HG03571 (cell line): ENCODE measurements around the gene PDILT.
"Not testable (repeated sequence)": the region's sequence is repeated elsewhere in the genome, so short reads cannot be mapped to it uniquely, and the experiment has no call there.

Experiments used
- ATAC-seq: cut with Tn5 transposase; IDR thresholded peaks from one replicate; pipeline ENCODE4 v1.9.1; 2021; ENCODE audit not compliant: unreplicated experiment

Gene PDILT

DNA sequence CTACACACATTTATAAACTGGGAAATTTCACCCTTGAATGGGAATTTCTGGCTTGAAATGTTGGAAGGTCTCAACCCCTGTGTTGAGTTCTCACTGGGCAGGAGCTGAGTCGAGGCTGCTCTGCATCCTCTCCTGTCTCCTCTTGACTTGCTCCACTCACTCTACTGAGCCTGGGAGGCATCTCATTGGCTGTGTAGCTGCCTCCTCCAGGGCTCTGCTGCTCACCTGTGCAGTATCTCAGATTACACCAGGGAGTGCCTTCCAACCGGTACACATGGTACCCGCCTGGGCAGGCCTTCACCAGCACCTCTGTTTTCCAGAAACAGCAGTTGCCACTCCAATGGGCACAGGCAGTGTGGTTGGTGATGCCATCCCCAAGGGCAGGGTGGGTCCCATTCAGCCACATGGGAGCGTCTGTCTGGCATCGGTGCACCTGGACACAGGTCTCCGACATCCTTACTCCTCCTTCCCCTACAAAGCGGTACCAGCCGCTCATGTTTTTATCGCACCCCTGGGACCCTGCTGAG lies 80.9 kb downstream of the PDILT start:
- ATAC-seq, result no peak

DNA sequence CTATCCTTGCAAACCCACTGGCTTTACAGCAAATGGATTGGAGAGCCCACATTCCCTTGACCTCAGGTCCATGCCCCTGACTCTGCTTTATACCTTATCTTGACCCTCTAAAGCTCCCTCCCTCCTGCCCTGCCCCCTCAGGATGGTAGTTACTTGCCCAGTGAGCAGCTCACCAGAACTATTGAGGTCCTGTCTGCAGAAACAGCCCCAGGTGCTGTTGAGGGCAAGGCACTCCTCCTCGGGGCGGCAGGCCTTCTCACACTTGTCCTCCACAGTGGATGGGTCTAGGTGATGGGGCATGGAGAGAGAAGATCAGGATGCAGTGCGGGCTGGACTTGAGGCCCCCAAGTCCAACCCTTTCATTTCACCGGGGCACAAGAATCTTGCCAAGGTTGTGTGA lies 81.8 kb downstream of the PDILT start:
- no peak for ATAC-seq

DNA sequence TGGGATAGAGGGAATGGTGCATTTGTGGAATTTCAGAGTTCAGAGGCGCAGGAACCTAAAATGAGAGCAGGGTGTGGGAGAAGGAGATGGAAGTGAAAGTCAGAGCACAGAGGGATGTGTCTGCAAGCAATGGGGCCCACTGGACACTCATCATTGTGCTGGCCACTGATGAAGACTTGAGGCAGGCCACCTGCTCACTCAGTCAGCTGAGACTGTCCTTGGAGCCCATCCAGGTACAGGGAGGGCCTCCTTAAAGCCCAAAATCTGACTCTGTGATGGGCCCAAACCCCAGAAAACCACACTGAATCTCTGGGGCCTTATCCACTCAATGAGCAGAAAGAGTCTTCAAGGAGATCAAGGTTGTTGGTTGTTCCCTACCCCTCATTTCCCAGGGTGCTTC lies 82.9 kb downstream of the PDILT start:
- ATAC-seq, result no peak

DNA sequence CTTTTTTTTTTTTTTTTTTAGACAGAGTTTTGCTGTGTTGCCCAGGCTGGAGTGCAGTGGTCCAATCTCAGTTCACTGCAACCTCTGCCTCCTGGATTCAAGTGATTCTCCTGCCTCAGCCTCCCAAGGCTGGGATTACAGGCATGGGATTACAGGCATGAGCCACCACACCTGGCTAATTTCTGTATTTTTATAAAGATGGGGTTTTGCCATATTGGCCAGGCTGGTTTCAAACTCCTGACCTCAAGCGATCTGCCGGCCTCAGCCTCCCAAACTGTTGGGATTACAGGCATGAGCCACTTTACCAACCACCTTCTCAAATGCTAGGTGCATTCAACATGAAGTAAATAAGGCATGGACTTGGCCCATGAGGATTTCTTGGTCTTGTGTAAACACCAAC lies 83.5 kb downstream of the PDILT start:
- ATAC-seq, result not testable (repeated sequence)

DNA sequence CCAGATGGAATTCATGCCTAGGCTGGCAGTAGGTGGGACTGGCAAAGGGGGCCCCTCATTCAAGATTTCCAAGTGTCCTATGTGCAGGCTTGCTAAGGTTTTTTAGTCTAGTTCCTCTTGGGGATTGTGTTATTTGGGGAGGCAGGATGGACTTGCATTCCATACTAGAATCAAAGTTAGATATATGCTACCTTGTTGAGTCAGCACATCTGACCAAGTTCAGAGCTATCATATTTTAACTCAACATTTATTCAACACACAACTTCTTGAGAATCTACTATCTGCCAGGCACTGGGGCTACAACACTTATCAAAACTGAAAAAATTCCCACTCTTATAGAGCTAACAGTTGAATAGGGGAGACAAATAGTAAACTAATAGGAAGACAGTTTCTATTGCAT lies 83.9 kb downstream of the PDILT start:
- ATAC-seq, result no peak

DNA sequence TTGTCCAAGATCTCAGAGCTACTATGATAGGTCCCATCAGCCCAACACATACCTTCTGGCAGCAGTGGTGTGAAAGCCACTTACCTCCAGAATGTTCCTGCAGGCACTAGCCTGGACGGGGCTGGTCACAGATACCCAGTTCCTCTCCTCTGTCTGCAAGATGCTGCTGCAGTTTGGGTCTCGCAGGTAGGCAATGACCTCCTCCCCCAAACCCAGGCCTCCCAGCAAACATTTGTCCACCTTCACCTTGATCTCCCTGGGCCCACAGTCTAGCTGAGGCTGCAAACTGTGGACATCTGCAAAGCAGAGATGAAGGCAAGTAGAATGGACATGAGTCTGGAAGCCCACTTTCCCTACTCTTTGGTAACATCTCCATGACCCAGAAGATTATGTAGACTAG lies 84.4 kb downstream of the PDILT start:
- no peak for ATAC-seq

DNA sequence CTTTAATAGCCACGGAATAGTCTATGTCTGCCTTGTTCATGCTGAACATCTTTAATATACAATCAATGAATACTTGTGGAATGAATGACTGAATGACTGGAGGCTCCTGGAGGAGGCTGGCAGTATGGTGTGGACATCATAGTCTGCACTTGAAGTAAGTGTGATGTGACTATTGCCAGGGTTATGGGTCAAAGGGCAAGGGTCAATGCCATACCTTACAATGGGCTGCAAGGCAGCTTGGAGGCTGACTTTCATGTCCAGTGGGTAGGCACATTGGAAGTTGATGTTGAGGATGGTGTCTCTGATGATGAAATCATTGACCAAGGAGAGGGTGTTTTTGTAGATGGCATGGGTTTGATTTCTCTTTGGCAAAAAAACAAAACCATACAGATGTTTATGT lies 85.1 kb downstream of the PDILT start:
- no peak for ATAC-seq

DNA sequence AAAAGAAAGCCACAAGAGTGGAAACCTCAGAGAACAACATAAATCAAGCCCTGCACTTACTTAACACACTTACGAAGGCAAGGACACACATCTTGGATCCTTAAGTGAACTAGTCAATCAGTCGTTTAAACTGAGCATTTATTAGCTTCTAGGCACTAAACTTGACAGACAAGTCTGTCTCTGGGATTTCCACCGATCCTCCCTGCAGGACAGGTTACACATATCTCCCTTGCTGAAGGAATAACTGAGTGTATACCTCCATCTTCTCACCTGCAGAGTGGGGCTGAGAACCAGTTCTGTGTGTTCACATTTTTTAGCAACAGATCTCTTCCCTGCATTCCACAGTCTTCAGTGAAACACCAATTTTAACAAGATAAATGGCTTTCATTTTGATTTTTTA lies 86.1 kb downstream of the PDILT start:
- ATAC-seq, result no peak

DNA sequence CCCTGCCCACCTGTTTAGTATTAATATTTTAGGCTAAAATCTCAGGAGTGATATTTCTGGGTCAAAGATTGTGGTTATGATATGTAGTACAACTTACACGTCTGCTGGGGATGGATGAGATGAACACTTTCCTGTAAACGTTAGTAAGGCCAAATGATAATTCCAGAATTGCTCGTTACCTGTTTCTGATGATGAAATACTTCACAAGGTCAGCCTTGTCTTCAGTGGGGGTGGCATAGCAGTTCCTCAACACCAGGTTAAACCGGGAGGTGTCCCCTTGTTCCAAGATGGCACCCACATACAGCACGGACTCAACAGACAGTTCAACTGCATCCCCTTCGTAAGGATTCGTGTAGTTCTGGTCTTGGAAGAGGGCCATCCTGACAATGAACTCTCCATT lies 86.5 kb downstream of the PDILT start:
- no peak for ATAC-seq

DNA sequence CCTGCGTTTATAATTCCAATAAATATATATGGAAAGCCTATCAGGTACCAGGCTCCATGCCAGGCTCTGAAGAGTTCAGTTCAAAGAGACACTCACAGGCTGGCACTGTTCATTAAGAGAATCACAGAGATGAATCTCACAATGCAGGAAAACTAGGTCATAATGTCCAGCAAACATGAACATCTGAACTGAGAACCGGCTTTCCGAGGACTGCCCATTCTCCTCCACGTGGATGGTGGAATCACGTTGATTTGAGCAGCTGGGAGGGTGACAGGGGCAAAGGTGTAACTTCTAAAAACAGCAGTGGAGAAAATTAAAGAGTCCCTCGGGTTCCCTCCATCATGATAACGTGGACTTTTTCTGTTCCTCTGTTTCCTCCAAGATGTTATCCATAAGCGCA lies 87.4 kb downstream of the PDILT start:
- ATAC-seq, result no peak

DNA sequence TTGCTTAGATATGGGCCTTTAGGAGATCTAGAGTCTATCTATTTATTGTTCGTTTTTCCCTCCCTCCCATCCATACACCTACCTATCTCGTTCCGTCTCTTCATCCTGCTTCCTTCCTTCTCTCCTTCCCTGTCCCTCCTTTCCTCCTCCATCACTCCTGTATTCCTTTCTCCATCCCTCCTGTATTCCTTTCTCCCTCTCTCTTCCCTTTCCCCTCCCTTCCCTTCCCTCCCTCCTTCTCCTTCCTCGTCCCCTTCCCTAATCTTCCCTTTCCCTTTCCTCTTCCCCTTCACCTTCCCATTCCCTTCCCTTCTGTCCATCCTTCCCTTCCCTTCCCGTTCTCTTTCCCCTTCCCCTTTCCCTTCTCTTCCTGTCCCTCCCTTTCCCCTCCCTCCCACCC lies 87.8 kb downstream of the PDILT start:
- ATAC-seq, result no peak

DNA sequence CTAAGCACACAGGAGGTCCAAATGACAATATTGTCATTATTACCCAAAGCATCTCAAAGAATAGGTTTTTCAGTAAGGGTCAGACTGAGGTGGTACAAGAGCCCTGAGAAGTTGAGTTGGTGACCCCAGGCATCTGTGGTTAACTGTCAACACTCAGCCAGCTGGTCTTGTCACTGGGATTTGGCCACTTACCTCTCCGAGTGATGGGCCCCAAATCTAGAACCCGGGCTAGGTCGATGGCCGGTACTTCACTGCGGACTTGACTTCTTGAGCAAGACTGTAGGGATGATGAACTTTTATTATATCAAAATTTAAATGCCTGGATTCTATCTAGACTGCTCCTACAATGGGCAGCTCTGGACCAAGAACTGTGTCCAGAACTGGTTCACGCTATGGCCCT lies 88.8 kb downstream of the PDILT start:
- ATAC-seq, result no peak

DNA sequence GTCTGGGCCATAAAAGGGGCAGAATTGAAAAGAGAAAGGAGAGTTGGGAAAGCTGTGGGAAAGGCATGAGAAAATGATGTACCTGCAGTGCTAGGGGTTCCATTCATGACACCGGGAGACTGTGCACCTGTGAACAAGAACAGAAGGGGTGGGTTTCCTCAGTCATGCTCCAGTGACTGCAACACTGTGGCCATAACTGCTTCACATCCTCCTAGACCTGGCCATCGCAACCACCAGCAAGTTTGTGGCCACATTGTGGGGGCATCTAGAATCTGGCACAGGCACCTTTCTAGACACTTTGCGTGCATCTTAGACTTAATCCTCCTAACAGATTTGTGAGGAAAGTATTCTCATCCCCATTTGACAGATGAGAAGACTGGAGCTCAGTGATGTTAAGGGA lies 90.0 kb downstream of the PDILT start:
- no peak for ATAC-seq

DNA sequence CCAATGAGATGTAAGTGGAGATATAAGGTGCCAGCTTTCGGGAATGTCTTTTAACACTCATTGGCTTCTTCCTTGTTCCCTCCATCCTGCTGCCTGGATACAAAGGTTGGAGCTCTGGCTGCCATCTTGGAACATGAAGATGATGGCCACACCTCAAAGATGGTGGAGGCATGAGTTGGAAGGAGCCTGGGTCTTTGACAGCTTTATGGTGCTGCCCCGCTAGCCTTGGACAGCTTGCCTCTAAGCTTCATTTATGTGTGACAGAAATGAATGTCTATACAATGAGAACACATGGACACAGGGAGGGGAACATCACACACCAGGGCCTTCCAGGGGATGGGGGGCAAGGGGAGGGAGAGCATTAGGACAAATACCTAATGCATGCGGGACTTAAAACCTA lies 90.8 kb downstream of the PDILT start:
- ATAC-seq, result no peak

DNA sequence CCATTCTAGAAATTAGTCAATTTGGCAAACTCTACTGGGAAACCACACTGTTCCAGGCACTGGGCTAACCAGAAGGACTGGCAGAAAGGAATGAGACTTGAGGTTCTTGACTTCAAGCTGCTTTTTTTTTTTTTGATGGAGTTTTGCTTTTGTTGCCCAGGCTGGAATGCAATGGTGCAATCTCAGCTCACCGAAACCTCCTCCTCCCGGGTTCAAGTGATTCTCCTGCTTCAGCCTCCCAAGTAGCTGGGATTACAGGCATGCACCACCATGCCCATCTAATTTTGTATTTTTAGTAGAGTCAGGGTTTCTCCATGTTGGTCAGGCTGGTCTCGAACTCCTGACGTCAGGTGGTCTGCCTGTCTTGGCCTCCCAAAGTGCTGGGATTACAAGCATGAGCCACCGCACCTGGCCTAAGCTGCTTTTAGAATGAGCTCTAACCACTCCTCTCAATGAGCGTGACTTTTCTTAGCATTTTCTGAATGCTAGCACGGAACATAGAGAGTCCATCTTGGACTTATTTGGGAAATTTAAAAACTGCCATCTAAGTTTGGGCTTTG lies 91.9 kb downstream of the PDILT start:
- ATAC-seq, result not testable (repeated sequence)

DNA sequence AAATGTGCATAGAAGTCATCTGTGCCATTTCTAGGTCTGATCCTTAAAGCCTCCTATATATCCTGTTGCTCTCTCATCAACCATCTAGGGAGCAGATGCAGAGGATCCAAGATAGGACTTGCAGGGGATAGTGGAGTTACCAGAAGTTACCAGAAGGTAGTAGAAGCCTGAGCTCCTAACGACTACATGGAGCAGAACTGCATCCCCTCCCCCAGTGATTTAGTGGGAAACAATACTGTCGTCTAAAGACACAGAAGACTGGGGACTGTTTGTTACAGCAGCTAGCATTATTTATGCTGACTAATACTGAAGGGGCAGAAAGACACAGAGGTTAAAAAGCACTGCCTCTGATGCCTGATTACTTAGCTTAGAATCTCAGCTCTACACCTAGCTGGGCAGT lies 93.0 kb downstream of the PDILT start:
- ATAC-seq, result no peak

DNA sequence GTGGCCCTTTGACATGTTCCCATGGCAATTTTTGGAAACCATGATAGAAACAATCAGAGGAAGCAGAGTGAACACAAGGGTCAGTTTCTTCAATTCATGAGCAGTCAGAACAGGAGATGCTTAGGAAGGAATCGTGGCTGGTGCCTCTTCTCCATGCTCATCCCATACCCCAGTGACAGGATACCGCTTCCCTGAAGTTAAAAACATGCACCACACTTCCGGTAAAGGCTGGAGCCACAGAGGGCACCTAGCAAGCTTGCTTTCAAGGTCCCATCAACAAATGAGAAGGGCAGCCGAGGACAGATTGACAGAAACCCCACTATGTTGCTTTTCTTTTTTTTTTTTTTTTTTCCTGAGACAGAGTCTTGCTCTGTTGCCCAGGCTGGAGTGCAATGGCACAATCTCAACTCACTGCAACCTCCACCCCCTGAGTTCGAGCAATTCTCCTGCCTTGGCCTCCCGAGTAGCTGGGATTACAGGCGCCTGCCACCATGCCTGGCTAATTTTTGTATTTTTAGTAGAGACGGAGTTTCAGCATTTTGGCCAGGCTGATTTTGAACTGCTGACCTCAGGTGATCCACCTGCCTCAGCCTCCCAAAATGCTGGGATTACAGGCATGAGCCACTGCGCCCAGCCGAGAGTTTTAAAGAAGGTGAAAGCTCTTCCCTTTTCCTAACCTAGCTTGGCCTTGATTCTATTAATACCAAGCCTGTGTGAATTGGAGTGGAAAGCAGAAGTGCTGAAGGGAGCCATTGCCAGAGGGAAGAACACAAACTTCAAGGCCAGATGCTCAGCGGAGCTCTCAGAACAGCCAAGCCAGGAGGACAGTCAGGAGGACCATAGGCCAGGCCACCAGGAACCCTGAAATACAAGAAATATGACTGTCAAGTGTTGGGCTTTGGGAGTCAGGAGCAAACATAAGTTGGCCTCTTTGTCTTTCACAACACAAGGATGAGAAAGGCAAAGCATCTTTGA lies 93.8 kb downstream of the PDILT start:
- ATAC-seq, result no peak

DNA sequence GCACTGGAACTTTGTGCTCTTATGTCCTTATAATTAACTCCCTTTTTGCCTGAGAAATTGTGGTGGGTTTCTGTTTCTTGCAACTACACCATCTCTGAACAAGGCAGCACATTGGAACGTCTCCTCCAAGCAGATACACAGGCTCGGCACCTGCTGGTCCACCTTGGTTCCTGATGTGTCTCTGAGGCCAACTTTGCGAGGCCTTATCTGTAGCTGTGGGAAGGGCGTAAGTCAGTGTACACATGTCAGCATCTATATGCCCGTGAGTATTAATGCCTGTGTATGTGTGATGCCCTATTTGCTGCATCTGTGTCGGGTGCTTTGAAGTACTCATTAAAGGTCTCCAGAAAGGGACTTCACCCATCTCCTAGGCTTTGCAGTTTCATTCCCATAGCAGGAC lies 94.8 kb downstream of the PDILT start:
- no peak for ATAC-seq
